SK-N-SH treated with all-trans-retinoic acid at 6 μM for 48 hours (cell line): ENCODE measurements around the gene VCAM1.

ENCODE experiments used
- ATAC-seq: fragments of 200-7000 bp; cut with Tn5 transposase; 3 replicates; pipeline ENCODE4 v1.9.1; 2020; ENCODE audit warnings: mild to moderate bottlenecking, moderate library complexity
- ARNTL ChIP-seq: fragments of 450-650 bp; formaldehyde crosslinking; IDR thresholded peaks from 2 replicates; pipeline ENCODE4 v1.5.0; 2020; ENCODE audit warnings: low read depth, mild to moderate bottlenecking, moderate library complexity, borderline replicate concordance
- BACH2 ChIP-seq: fragments of 250-450 bp; sonication (Bioruptor Pico); IDR thresholded peaks from 2 replicates; pipeline ENCODE4 v1.9.0; 2021; ENCODE audit warnings: mild to moderate bottlenecking, borderline replicate concordance
- CREB5 ChIP-seq: fragments of 250-450 bp; sonication (Bioruptor Pico); IDR thresholded peaks from 2 replicates; pipeline ENCODE4 v1.5.1; 2020; ENCODE audit warnings: low read depth, mild to moderate bottlenecking, moderate library complexity
- CSRNP3 ChIP-seq: fragments of 250-450 bp; sonication (Bioruptor Pico); IDR thresholded peaks from 2 replicates; pipeline ENCODE4 v1.5.1; 2021; ENCODE audit warnings: mild to moderate bottlenecking, moderate library complexity
- ESRRG ChIP-seq: fragments of 250-450 bp; sonication (Bioruptor Pico); IDR thresholded peaks from 2 replicates; pipeline ENCODE4 v1.6.1; 2021; ENCODE audit warnings: mild to moderate bottlenecking
- GLIS3 ChIP-seq: fragments of 250-450 bp; sonication (Bioruptor Pico); IDR thresholded peaks from 2 replicates; pipeline ENCODE4 v1.5.0; 2020; ENCODE audit warnings: mild to moderate bottlenecking, moderate library complexity
- OSR1 ChIP-seq: fragments of 250-450 bp; sonication (Bioruptor Pico); IDR thresholded peaks from 2 replicates; pipeline ENCODE4 v1.8.0; 2022; ENCODE audit warnings: moderate library complexity, mild to moderate bottlenecking, inconsistent platforms
- PATZ1 ChIP-seq: fragments of 250-450 bp; sonication (Bioruptor Pico); IDR thresholded peaks from 2 replicates; pipeline ENCODE4 v1.8.0; 2020; ENCODE audit warnings: mild to moderate bottlenecking, moderate library complexity, borderline replicate concordance
- POU6F1 ChIP-seq: fragments of 250-450 bp; sonication (Bioruptor Pico); IDR thresholded peaks from 2 replicates; pipeline ENCODE4 v1.8.0; 2021; ENCODE audit warnings: low read depth, mild to moderate bottlenecking, moderate library complexity, borderline replicate concordance
- PPARA ChIP-seq: fragments of 250-450 bp; sonication (Bioruptor Pico); IDR thresholded peaks from 2 replicates; pipeline ENCODE4 v1.5.0; 2020; ENCODE audit warnings: mild to moderate bottlenecking, borderline replicate concordance
- RARB ChIP-seq: fragments of 250-450 bp; sonication (Bioruptor Pico); IDR thresholded peaks from 2 replicates; pipeline ENCODE4 v1.8.0; 2021; ENCODE audit warnings: mild to moderate bottlenecking, moderate library complexity
- SNAI2 ChIP-seq: fragments of 250-450 bp; sonication (Bioruptor Pico); IDR thresholded peaks from 2 replicates; pipeline ENCODE4 v1.5.0; 2020; ENCODE audit warnings: mild to moderate bottlenecking, moderate library complexity
- TOX ChIP-seq: fragments of 250-450 bp; sonication (Bioruptor Pico); IDR thresholded peaks from 2 replicates; pipeline ENCODE4 v1.8.0; 2021; ENCODE audit warnings: mild to moderate bottlenecking, moderate library complexity, borderline replicate concordance
- TSHZ2 ChIP-seq: fragments of 250-450 bp; sonication (Bioruptor Pico); IDR thresholded peaks from 2 replicates; pipeline ENCODE4 v1.5.0; 2020; ENCODE audit warnings: mild to moderate bottlenecking, moderate library complexity
- ZC3H10 ChIP-seq: fragments of 250-450 bp; sonication (Bioruptor Pico); IDR thresholded peaks from 2 replicates; pipeline ENCODE4 v1.5.1; 2021; ENCODE audit warnings: mild to moderate bottlenecking, moderate library complexity
- ZFP3 ChIP-seq: fragments of 250-450 bp; sonication (Bioruptor Pico); IDR thresholded peaks from 2 replicates; pipeline ENCODE4 v1.5.0; 2020; ENCODE audit warnings: mild to moderate bottlenecking, moderate library complexity
- ZFP30 ChIP-seq: fragments of 450-650 bp; formaldehyde crosslinking; IDR thresholded peaks from 2 replicates; pipeline ENCODE4 v1.5.0; 2022; ENCODE audit warnings: mild to moderate bottlenecking, moderate library complexity
- ZNF70 ChIP-seq: fragments of 450-650 bp; formaldehyde crosslinking; IDR thresholded peaks from 2 replicates; pipeline ENCODE4 v1.5.0; 2020; ENCODE audit warnings: mild to moderate bottlenecking, moderate library complexity
- ZNF8 ChIP-seq: fragments of 450-650 bp; formaldehyde crosslinking; IDR thresholded peaks from 2 replicates; pipeline ENCODE4 v1.5.0; 2020; ENCODE audit warnings: mild to moderate bottlenecking, moderate library complexity

VCAM1 gene

GRCh38 chr1:100704473-100704872 lies 15.1 kb upstream of the VCAM1 start:
- no peak for ATAC-seq
- TF ChIP-seq ZFP3 (CRISPR knock-in tag) (no peak), BACH2 (CRISPR knock-in tag) (no peak), PPARA (CRISPR knock-in tag) (no peak)

- no peak for TF ChIP-seq PATZ1 (CRISPR knock-in tag)
- no peak for TF ChIP-seq PPARA (CRISPR knock-in tag)
- TF ChIP-seq POU6F1: no peak
- TF ChIP-seq TOX (CRISPR knock-in tag): no peak
- no peak for TF ChIP-seq ZFP3 (CRISPR knock-in tag)
- TF ChIP-seq ZFP30 (CRISPR knock-in tag): no peak
- no peak for TF ChIP-seq ARNTL (CRISPR knock-in tag)
- no peak for TF ChIP-seq CSRNP3
- TF ChIP-seq SNAI2 (CRISPR knock-in tag): no peak
- no peak for TF ChIP-seq BACH2 (CRISPR knock-in tag)
- TF ChIP-seq TSHZ2: no peak
- no peak for TF ChIP-seq ZC3H10
- TF ChIP-seq CREB5 (CRISPR knock-in tag): no peak
- TF ChIP-seq ZNF70 (CRISPR knock-in tag): no peak
- no peak for TF ChIP-seq ZNF8 (CRISPR knock-in tag)
- no peak for TF ChIP-seq RARB (CRISPR knock-in tag)
- no peak for ATAC-seq
Observed at GRCh38 chr1:100706296-100706695, 13.2 kb upstream of the VCAM1 start.

- ATAC-seq: no peak
- TF ChIP-seq PATZ1 (CRISPR knock-in tag) (no peak), BACH2 (CRISPR knock-in tag) (no peak), TOX (CRISPR knock-in tag) (no peak), ARNTL (CRISPR knock-in tag) (no peak), ESRRG (no peak), SNAI2 (CRISPR knock-in tag) (no peak), GLIS3 (CRISPR knock-in tag) (no peak), ZNF8 (CRISPR knock-in tag) (no peak), PPARA (CRISPR knock-in tag) (no peak), ZFP3 (CRISPR knock-in tag) (no peak), ZNF70 (CRISPR knock-in tag) (no peak), OSR1 (no peak), ZFP30 (CRISPR knock-in tag) (no peak), CREB5 (CRISPR knock-in tag) (no peak), TSHZ2 (no peak)
Observed at GRCh38 chr1:100706856-100707255, 12.7 kb upstream of the VCAM1 start.
